GM12878 (cell line): Measurements from ENCODE around the gene AQP2.

ENCODE experiments used
- BMI1 ChIP-seq: fragments of 450-650 bp; IDR thresholded peaks from 2 replicates; pipeline ENCODE4 v1.6.1; 2016; ENCODE audit warnings: mild to moderate bottlenecking, moderate library complexity, borderline replicate concordance
- CTCF ChIP-seq, 3 experiments: IDR thresholded peaks in 2 of 3; conservative IDR thresholded peaks in 1 of 3; 2 replicates each; pipeline ENCODE4 v1.5.1; 2011; ENCODE audit warnings: low read depth in 3 of 3, low read length in 3 of 3, mild to moderate bottlenecking in 3 of 3, control low read depth in 2 of 3, moderate library complexity in 2 of 3, inconsistent platforms in 1 of 3, mixed read lengths in 1 of 3; ENCODE audit not compliant: control insufficient read depth in 2 of 3, insufficient read depth in 1 of 3; ENCODE audit errors: extremely low read depth in 1 of 3
- EZH2 ChIP-seq: IDR thresholded peaks from 2 replicates; pipeline ENCODE4 v1.6.1; 2012; ENCODE audit warnings: low read depth, mild to moderate bottlenecking, control low read depth, inconsistent platforms, low read length, borderline replicate concordance; ENCODE audit not compliant: control insufficient read depth
- FOXM1 ChIP-seq: IDR thresholded peaks from 2 replicates; pipeline ENCODE4 v1.6.1; 2012; ENCODE audit warnings: low read depth, mild to moderate bottlenecking, inconsistent platforms, low read length, moderate library complexity
- MTA3 ChIP-seq: IDR thresholded peaks from 2 replicates; pipeline ENCODE4 v1.6.1; 2012; ENCODE audit warnings: low read length, inconsistent platforms, borderline replicate concordance
- POLR2A ChIP-seq: IDR thresholded peaks from 2 replicates; pipeline ENCODE4 v1.6.1; 2011; ENCODE audit warnings: low read depth, mild to moderate bottlenecking, low read length
- TF ChIP-seq, protein P1 (sequence below): IDR thresholded peaks from 2 replicates; pipeline ENCODE4 v1.6.1; 2012; ENCODE audit warnings: low read depth, low read length, improper control_type of control experiment

DNA sequence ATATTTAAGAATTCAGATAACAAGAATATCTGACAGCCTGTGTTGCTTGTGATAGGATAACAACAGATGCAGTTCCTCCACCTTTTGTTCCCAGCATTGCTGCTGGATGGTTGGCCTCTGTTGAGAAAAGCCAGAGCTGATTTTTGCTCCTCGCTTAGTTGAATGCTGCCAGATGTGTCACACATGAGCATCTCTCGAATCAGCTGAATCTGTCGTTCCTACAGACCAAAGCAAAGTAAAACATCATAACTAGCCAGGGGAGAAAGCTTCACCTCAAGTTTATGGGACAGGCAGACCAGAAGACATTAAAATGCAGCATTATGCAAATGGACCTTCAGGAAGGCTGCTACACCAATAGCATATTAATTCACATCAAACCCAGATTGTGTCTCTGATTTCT lies 54.6 kb downstream of the AQP2 start:
- TF ChIP-seq FOXM1 (no peak), CTCF (IDR thresholded peaks at IDR 0.05 in 2 of 3, conservative IDR thresholded peaks at IDR 0.05 in 1 of 3; ENCODE audit: control insufficient read depth in 2 of 3, extremely low read depth in 1 of 3, insufficient read depth in 1 of 3, low read depth in 3 of 3, low read length in 3 of 3) (no peak), POLR2A (no peak), BMI1 (no peak), EZH2 (no peak), MTA3 (no peak)
- TF ChIP-seq, protein P1, sequence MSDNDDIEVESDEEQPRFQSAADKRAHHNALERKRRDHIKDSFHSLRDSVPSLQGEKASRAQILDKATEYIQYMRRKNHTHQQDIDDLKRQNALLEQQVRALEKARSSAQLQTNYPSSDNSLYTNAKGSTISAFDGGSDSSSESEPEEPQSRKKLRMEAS: no peak
